ENCODE data around the gene ZNF652.
A peak's percentile ranks its signal among the peaks of the same experiment; 100 is the strongest.
"Not testable (repeated sequence)": the region's sequence is repeated elsewhere in the genome, so short reads cannot be mapped to it uniquely, and the experiment has no call there.

Gene ZNF652

GRCh38 chr17:49298371-49298976 is 63.6 kb downstream of the ZNF652 start:
- DNase-seq = no peak

- DNase-seq = no peak
Observed at GRCh38 chr17:49297141-49297540, 64.9 kb downstream of the ZNF652 start.

- no peak for DNase-seq
Observed at GRCh38 chr17:49294122-49294521, 67.9 kb downstream of the ZNF652 start.

GRCh38 chr17:49292901-49293300 is 69.1 kb downstream of the ZNF652 start:
- DNase-seq = no peak

- DNase-seq = no peak
Observed at GRCh38 chr17:49291929-49292328, 70.1 kb downstream of the ZNF652 start.

GRCh38 chr17:49290690-49291359 is 71.2 kb downstream of the ZNF652 start:
- DNase-seq = peak; percentile 21 to 74

- DNase-seq = no peak
Observed at GRCh38 chr17:49288388-49288787, 73.7 kb downstream of the ZNF652 start.

- DNase-seq = no peak
Observed at GRCh38 chr17:49287481-49287880, 74.6 kb downstream of the ZNF652 start.

GRCh38 chr17:49286261-49286973 is 75.6 kb downstream of the ZNF652 start:
- DNase-seq = not testable (repeated sequence)

GRCh38 chr17:49285716-49286115 is 76.3 kb downstream of the ZNF652 start:
- no peak for DNase-seq

GRCh38 chr17:49280918-49281317 is 81.1 kb downstream of the ZNF652 start:
- DNase-seq = no peak

- no peak for DNase-seq
Observed at GRCh38 chr17:49280061-49280460, 82.0 kb downstream of the ZNF652 start.

- not testable (repeated sequence) for DNase-seq
Observed at GRCh38 chr17:49279263-49280015, 82.6 kb downstream of the ZNF652 start.

GRCh38 chr17:49278076-49278475 is 84.0 kb downstream of the ZNF652 start:
- DNase-seq = no peak

GRCh38 chr17:49277638-49278037 is 84.4 kb downstream of the ZNF652 start:
- peak; percentile 35 to 47 for DNase-seq

GRCh38 chr17:49275981-49276380 is 86.1 kb downstream of the ZNF652 start:
- not testable (repeated sequence) for DNase-seq

- no peak for DNase-seq
Observed at GRCh38 chr17:49269356-49269755, 92.7 kb downstream of the ZNF652 start.

- DNase-seq = no peak
Observed at GRCh38 chr17:49267912-49268311, 94.1 kb downstream of the ZNF652 start.

GRCh38 chr17:49266233-49266632 is 95.8 kb downstream of the ZNF652 start:
- no peak for DNase-seq

GRCh38 chr17:49261540-49261939 is 100.5 kb downstream of the ZNF652 start:
- DNase-seq = not testable (repeated sequence)

- peak in 1 of 2 donors; percentile 78 for DNase-seq
Observed at GRCh38 chr17:49260817-49261291, 101.2 kb downstream of the ZNF652 start.

GRCh38 chr17:49260011-49260816 is 101.8 kb downstream of the ZNF652 start:
- peak; percentile 67 to 93 for DNase-seq

All from inflammatory macrophage treated with lipopolysaccharide for 1 hour (primary cell).